Aorta (tissue), 5 donors: ENCODE results near the gene KCTD6. TPM values are rescaled to one million over a fixed set of nuclear protein-coding genes. Genes with fewer than 3 reads are reported as not detected.

Experiments
- ATAC-seq: fragments of 200-7000 bp; cut with Tn5 transposase; one replicate; pipeline ENCODE4 v1.9.1; 2022; ENCODE audit warnings: moderate library complexity; ENCODE audit not compliant: low FRiP score
- DNase-seq, 2 donors: peaks; one replicate each; pipeline ENCODE4 v3.0.0-alpha.2; 2020
- H3K27ac ChIP-seq, 2 donors: one replicate each; pipeline ENCODE4 v1.5.1; 2013; ENCODE audit warnings: low read length in 2 of 2, mild to moderate bottlenecking in 2 of 2, moderate library complexity in 2 of 2, control low read depth in 1 of 2, inconsistent platforms in 1 of 2, low read depth in 1 of 2
- H3K27me3 ChIP-seq, 2 donors: one replicate each; pipeline ENCODE4 v1.6.1; 2013; ENCODE audit warnings: control low read depth in 1 of 2, low read length in 1 of 2, mild to moderate bottlenecking in 1 of 2, moderate library complexity in 1 of 2; ENCODE audit not compliant: insufficient read depth in 2 of 2, control insufficient read depth in 1 of 2
- H3K36me3 ChIP-seq, 2 donors: one replicate each; pipeline ENCODE4 v1.6.1; 2013; ENCODE audit warnings: control low read depth in 1 of 2, low read length in 1 of 2, mild to moderate bottlenecking in 1 of 2; ENCODE audit not compliant: insufficient read depth in 2 of 2, control insufficient read depth in 1 of 2
- H3K4me1 ChIP-seq, 2 donors: one replicate each; pipeline ENCODE4 v1.6.1; 2013; ENCODE audit warnings: low read length in 2 of 2, control low read depth in 1 of 2, mild to moderate bottlenecking in 1 of 2, moderate library complexity in 1 of 2; ENCODE audit not compliant: insufficient read depth in 2 of 2, control insufficient read depth in 1 of 2
- H3K4me3 ChIP-seq, 2 donors: one replicate each; pipeline ENCODE4 v1.5.1; 2013; ENCODE audit warnings: low read length in 2 of 2, control low read depth in 1 of 2, mild to moderate bottlenecking in 1 of 2
- H3K9me3 ChIP-seq: one replicate; pipeline ENCODE4 v1.6.1; 2013; ENCODE audit warnings: mild to moderate bottlenecking, low read length; ENCODE audit not compliant: control insufficient read depth
- WGBS, 2 donors: extraction: QIAGEN DNeasy Blood & Tissue Kit; methylation state at CpG; one replicate each; pipeline ENCODE4 v1.1.7; 2013; 5-methylcytosine and 5-hydroxymethylcytosine counted together
- intact Hi-C, 2 donors: fragments of 100-400 bp; cut with DNase I; formaldehyde crosslinking; loops; one replicate each; pipeline versions ENCODE4 v1.14.2 to v1.15.0; 2022
- polyA plus RNA-seq, 2 donors: library from polyadenylated mRNA; stranded (reverse); fragments of 200-250 nt; gene quantifications; one replicate each; pipeline ENCODE4 v1.2.3, GENCODE V29; 2013
- total RNA-seq, 2 donors: library from RNA; stranded (reverse); fragmentation: NEBNext Ultra II Directional; extraction: Animal tissue kit (Norgen Biotek cat#: 25700); gene quantifications; one replicate each; pipeline ENCODE4 v1.2.1, GENCODE V29; 2021
- donor health status: healthy with polysubstance abuse.
- donor health status: Bipolar disorder and iron deficiency.
- donor health status: DM: no; HTN: no; CAD: no.
- donor health status: DM: no; HTN: no; CAD: no.
- donor health status: DM: yes; HTN: yes; CAD: no.

KCTD6 gene
- total and polyA plus RNA-seq, 4 donors = 5.9 to 16.5 (median 10.3) TPM

DNA sequence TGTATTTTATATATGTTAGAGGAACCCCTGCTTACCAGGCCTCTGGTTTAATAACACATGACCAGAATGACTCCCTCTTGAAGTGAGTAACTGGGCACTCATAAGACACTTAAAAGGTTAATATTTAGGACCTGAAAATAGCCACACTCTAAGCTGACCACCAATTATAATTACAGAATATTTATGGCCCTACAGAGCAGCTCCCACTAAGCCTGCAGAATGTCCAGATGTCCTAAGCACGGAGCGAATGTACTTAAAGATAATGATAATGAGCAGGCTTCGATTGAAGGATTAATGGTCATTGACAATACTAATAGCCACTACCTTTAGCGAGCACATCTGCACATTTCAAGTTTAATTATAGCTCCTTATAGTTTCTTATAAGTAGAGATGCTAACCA lies 22.8 kb upstream of the KCTD6 start:
- intact Hi-C loops = no loop called here
- no peak overlapping the region for H3K27ac ChIP-seq
- H3K27me3 ChIP-seq = no peaks in the 10 kb centered on the region
- no peaks in the 10 kb centered on the region for H3K36me3 ChIP-seq
- H3K9me3 ChIP-seq = no peaks in the 10 kb centered on the region
- H3K4me1 ChIP-seq = no peaks in the 10 kb centered on the region
- no peak for ATAC-seq
- no peak overlapping the region for H3K4me3 ChIP-seq
- 88 to 90% methylated on average over 4 of the region's 4 CpGs for WGBS, 2 donors
- DNase-seq = no peak

DNA sequence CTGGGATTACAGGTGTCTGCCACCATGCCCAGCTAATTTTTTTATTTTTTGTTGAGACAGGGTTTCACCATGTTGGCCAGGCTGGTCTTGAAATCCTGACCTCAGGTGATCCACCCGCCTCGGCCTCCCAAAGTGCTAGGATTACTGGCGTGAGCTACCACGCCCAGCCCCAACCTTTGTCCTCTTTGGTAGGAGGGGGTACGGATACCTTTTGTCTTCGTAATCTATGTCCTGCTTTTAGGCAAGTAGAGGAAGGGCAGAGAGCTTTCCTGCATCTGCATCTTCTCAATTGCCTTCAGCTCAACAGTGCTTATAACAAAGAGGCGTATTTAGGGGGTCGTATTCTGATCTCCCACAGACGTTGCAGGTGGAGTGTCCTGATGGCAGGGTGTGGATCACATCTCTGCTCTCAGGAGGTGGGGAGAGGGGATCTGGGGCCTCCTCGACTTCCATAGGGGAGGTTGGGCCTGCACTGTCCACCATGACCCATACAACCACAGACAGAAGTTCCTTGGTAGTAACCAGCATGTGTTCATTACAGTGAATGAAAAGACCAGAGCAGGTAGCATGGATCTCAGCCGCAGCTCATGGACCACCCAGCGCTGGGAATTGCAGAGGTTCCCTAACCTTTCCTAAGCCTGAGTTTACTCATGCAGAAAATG lies 21.4 kb upstream of the KCTD6 start:
- ATAC-seq (no peak), DNase-seq (no peak)
- WGBS, 2 donors = 90 to 92% methylated on average over 12 of the region's 12 CpGs
- no peaks in the 10 kb centered on the region for H3K4me1 ChIP-seq
- H3K27ac ChIP-seq = no peak overlapping the region
- no peaks in the 10 kb centered on the region for H3K36me3 ChIP-seq
- no peaks in the 10 kb centered on the region for H3K9me3 ChIP-seq
- no peaks in the 10 kb centered on the region for H3K27me3 ChIP-seq
- H3K4me3 ChIP-seq = no peak overlapping the region
- intact Hi-C loops = no loop called here

DNA sequence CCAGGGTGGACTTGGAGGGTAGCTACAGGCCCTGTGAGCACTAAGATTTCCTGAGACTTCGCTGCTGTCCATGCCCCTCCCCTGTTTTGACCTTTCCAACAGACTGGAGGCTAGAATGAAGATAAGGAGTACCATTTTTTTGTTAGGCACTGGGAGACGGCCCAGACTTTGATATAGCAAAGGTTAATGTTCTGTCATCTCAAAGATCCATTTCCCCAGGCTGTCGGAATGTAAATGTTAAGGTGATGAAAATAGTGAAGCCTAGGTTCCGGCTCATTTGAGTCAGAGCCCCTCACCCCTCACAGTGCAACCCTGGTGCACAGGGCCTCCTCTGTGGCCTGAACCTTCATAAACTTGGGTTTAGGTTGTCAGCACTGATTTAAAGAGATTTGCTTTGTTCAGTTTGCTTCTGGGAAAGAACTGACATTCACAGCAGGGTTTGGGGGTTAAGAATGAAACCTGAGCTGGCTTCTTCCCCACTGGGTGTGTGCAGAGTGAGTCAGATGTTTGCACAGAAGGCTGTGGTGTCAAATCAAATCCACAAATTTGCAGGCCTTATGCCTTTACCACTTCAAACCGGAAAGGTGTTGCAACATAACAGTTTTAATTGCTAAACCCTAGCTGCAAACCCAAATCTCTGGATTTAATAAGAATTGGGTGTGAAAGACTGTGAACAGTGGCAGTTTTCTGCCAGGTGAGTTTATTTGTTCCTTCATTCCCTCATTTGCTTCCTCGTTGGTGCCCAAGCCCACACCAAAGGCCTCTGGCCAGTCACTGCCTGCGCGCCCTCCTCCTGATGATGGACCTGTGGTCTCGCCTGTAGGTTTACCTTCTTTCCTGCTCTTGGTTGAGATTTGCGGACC lies 20.6 kb upstream of the KCTD6 start:
- H3K4me1 ChIP-seq = no peaks in the 10 kb centered on the region

DNA sequence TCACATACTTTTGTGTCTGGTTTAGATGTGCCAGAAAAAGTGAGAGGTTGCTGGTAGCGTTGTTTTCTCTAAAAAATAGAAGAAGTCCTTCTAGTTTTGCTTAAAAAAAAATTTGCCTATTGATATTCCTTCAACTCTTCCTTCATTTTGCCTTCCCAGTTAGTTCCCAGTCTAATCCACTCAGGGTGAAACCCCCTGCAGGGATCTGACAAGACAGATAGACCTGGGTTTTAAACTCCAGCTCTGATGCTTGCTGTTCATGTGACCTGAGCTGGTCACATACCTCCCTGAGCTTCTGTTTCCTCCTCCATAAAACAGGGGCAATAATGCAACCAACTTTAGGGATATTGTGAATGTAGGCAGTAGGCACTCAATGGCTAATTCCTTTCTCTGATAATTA lies 18.6 kb upstream of the KCTD6 start:
- WGBS, 2 donors = 64 to 65% methylated on average over 1 of the region's 1 CpG
- H3K27me3 ChIP-seq = no peaks in the 10 kb centered on the region
- DNase-seq (no peak), ATAC-seq (no peak)
- H3K4me1 ChIP-seq = no peaks in the 10 kb centered on the region
- intact Hi-C loops = no loop called here
- no peak overlapping the region for H3K27ac ChIP-seq
- no peaks in the 10 kb centered on the region for H3K36me3 ChIP-seq
- H3K9me3 ChIP-seq = no peaks in the 10 kb centered on the region
- no peak overlapping the region for H3K4me3 ChIP-seq

More for the DNA sequence above, 20.6 kb upstream of the KCTD6 start:
- DNase-seq = no peak
- 64 to 66% methylated on average over 10 of the region's 10 CpGs for WGBS, 2 donors
- H3K4me3 ChIP-seq = no peak overlapping the region
- ATAC-seq = peak; percentile 26
- no peaks in the 10 kb centered on the region for H3K9me3 ChIP-seq
- H3K27ac ChIP-seq = no peak overlapping the region
- no peaks in the 10 kb centered on the region for H3K27me3 ChIP-seq
- H3K36me3 ChIP-seq = no peaks in the 10 kb centered on the region
- intact Hi-C loops = no loop called here

DNA sequence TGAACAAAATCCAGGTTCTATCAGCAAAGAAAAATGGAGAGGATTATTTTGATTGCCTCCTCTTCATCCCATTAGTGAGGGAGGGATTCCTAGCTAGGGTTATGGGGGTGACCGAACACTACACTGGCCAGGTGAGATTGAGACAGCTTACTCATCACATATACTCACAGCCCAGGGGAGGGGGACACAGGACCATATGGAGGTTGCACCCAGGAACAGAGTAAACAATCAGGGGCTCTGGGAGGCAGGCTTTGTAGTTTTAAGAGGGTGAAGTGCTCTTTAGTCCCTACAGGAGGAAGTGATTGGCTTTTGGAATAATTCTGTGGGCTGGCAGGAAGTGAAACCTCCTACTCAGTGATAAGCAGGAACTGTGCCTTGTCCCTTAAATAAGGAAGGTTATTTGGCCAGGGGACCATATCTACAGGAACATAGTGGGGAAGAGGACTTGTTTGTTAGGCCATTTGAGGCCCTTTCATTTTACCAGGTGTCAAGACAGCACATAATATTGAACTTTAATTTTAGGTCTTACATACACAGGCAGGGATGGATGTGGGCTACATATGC lies 17.5 kb upstream of the KCTD6 start:
- no peaks in the 10 kb centered on the region for H3K36me3 ChIP-seq
- intact Hi-C loops = no loop called here
- 96 to 98% methylated on average over 1 of the region's 1 CpG for WGBS, 2 donors
- H3K9me3 ChIP-seq = peaks cover 3% of the 10 kb centered on the region
- H3K4me3 ChIP-seq = no peak overlapping the region
- ATAC-seq (no peak), DNase-seq (no peak)
- H3K27me3 ChIP-seq = no peaks in the 10 kb centered on the region
- no peak overlapping the region for H3K27ac ChIP-seq
- no peaks in the 10 kb centered on the region for H3K4me1 ChIP-seq

DNA sequence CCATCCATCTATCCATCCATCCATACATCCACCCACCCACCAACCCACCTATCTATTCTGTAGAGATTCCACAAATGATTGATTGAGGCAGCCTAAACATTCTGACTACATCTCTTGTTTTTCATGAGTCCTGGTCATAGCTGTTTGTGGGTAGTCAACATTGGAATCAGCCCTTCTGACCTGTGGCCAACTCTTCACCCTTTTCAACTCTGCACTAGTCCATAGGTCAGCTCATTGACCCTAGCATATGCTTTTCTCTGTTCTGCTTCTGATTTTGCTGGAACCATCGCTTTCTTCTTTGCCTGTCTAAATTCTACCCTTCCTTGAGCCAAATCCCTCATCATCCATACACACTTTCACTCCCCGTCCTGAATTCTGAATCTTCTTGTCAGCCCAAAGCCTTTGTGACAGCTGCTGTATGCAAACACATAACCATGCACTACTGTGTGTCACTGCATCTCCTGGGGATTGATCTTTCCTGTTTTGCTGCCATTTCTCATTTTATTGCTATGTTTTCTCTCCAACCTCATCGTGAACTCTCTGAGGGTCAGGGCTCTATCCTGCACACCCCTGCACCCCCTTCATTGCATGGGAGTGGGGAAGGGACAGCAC lies 16.8 kb upstream of the KCTD6 start:
- DNase-seq (no peak), ATAC-seq (no peak)
- Histone ChIP-seq H3K27ac (no peak overlapping the region), H3K9me3 (peaks cover 3% of the 10 kb centered on the region), H3K4me3 (no peak overlapping the region), H3K36me3 (no peaks in the 10 kb centered on the region), H3K27me3 (no peaks in the 10 kb centered on the region), H3K4me1 (no peaks in the 10 kb centered on the region)
- 49 to 63% methylated on average over 3 of the region's 3 CpGs for WGBS, 2 donors
- intact Hi-C loops = no loop called here

DNA sequence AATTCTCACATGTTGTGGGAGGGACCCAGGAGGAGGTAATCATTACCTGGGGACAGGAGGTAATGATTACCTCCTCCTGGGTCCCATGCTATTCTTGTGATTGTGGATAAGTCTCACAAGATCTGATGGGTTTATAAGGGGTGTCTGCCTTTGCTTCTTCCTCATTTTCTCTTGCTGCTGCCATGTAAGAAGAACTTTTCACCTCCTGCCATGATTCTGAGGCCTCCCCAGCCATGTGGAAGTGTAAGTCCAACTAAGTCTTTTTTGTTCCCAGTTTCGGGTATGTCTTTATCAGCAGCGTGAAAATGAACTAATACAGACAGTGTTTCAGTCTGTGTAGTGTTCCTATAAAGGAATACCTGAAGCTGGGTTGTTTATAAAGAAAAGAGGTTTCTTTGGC lies 13.1 kb upstream of the KCTD6 start:
- DNase-seq (no peak), ATAC-seq (no peak)
- intact Hi-C loops = no loop called here
- Histone ChIP-seq H3K27me3 (no peaks in the 10 kb centered on the region), H3K4me1 (no peaks in the 10 kb centered on the region), H3K4me3 (no peak overlapping the region), H3K9me3 (peaks cover 3% of the 10 kb centered on the region), H3K27ac (no peak overlapping the region), H3K36me3 (no peaks in the 10 kb centered on the region)
- 76 to 83% methylated on average over 2 of the region's 2 CpGs for WGBS, 2 donors

DNA sequence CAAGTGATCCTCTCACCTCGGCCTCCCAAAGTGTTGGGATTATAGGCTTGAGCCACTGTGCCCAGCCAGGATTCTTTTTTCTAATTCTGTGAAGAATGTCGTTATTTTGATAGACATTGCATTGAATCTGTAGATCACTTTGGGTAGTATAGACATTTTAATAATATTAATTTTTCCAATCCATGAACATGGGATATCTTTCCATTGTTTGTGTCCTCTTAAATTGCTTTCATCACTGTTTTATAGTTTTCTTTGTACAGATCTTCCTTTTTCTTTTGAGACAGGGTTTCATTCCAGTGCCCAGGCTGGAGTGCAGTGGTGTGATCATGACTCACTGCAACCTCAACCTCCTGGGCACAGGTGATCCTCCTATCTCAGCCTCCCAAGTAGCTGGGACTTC lies 11.6 kb upstream of the KCTD6 start:
- no peak for ATAC-seq
- Histone ChIP-seq H3K4me3 (no peak overlapping the region), H3K4me1 (no peaks in the 10 kb centered on the region), H3K36me3 (no peaks in the 10 kb centered on the region), H3K27ac (no peak overlapping the region), H3K9me3 (peaks cover 3% of the 10 kb centered on the region), H3K27me3 (no peaks in the 10 kb centered on the region)
- no peak for DNase-seq
- intact Hi-C loops = no loop called here
- 90 to 95% methylated on average over 2 of the region's 2 CpGs for WGBS, 2 donors
